ENCODE results near the gene ENKD1.
"Not testable (repeated sequence)": the region's sequence is repeated elsewhere in the genome, so short reads cannot be mapped to it uniquely, and the experiment has no call there.

ENKD1 gene

DNA sequence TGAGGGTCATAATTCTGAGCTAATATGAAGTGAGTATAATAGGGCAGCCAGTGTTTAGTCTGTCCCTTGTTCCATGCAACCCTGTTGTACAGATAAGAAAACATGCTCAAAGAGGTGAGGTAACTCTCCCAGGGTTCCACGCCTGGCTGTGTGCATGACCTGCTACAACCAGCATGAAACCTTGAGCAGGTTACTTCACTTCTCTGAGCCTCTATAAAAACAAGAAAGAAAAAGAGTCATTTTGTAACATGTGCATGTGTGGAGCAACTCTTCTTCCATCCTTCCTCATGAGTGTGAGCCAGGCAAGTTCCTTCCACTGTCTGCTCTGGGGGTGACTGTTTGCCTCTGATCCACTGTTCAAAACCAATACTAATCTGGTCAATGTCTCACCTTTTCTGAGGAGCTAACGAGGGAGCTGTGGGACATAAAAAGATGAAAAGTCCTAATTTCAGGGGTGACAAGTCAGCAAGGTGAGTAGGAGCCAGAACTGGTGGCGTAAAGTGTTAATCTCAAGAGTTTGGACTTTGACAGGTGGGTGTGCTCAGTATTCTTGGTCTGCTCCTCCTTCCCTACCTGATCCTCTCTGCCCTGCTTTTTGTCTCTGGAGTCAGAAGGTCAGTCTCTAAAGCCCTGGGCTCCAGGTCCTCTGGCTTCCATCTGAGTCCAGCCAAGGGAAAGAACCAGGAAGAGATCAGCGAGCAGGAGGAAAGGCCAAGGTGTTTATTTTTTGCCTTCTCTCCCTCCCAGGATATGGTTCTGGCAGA, 31.1 kb upstream of the ENKD1 start:
- TF ChIP-seq ZNF274 (IDR thresholded peaks at IDR 0.05; ENCODE audit: low read depth, low read length) = no peak
- no peak overlapping the region for H3K4me3 ChIP-seq (ENCODE audit: low read length)

- no peak overlapping the region for H3K4me3 ChIP-seq (ENCODE audit: low read length)
- no peak for TF ChIP-seq ZNF274 (IDR thresholded peaks at IDR 0.05; ENCODE audit: low read depth, low read length)
Observed at GRCh38 chr16:67694611-67695010, 28.1 kb upstream of the ENKD1 start.

DNA sequence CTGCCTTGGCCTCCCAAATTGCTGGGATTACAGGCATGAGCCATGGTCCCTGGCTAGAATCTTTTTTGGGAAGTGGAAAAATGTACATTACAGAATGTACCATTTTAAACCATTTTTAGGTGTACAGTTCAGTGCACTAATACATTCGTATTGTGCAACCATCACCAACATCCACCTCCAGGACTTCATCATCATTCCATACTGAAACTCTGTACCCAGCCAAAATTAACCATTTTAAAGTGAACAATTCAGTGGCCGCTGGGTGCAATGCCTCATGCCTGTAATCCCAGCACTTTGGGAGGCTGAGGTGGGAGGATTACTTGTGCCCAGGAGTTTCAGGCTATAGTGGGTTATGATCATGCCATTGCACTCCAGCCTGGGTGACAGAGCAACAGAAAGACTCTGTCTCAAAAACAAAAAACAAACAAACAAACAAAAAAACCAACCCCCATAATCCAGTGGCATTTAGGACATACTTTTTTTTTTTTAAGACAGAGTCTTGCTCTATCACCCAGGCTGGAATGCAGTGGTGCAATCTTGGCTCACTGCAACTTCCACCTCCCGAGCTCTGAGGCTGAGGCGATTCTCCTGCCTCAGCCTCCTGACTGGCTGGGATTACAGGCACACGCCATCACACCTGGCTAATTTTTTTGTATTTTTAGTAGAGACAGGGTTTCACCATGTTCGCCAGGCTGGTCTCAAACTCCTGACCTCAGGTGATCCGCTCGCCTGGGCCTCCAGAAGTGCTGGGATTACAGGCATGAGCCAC, 27.2 kb upstream of the ENKD1 start:
- H3K4me3 ChIP-seq (ENCODE audit: low read length) = not testable (repeated sequence)

GRCh38 chr16:67685388-67686112, 19.0 kb upstream of the ENKD1 start:
- TF ChIP-seq ZNF274 (IDR thresholded peaks at IDR 0.05; ENCODE audit: low read depth, low read length) = no peak
- no peak overlapping the region for H3K4me3 ChIP-seq (ENCODE audit: low read length)

GRCh38 chr16:67683767-67684166, 17.2 kb upstream of the ENKD1 start:
- TF ChIP-seq ZNF274 (IDR thresholded peaks at IDR 0.05; ENCODE audit: low read depth, low read length) = no peak
- no peak overlapping the region for H3K4me3 ChIP-seq (ENCODE audit: low read length)

DNA sequence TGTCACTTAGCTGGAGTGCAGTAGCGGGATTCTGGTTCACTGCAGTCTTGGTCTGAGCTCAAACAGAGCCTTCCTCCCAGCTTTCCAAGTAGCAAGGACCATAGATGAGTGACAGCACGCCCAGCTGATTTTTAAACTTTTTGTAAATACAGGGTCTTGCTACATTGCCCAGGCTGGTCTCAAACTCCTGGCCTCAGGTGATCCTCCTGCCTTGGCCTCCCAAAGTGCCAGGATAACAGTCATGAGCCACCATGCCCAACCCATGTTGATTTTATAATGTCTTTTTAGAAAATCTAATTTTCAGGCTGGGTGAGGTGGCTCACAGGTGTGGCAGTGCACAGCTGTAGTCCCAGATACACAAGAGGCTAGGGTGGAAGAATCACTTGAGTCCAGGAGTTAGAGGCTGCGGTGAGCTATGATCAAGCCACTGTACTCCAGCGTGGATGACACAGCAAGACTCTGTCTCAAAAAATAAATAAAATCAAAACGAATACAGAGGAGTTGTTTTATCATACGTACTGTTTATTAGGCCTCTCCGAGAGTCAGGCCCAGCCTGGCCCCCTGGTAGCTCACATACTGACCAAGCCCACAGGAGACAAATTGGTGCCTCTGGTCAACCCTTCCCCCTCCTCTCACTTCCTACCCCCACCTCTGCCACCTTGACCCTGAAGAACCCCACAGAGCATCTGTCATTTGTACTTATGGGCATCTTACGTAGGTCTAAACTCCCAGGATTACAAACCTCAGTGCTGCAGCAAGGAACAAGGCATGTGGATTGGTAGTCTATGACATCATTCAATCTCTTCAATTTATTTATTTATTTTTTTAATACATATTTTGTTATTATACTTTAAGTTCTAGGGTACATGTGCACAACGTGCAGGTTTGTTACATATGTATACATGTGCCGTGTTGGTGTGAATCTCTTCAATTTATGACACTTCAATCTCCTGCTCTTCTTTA, 13.7 kb upstream of the ENKD1 start:
- TF ChIP-seq ZNF274 (IDR thresholded peaks at IDR 0.05; ENCODE audit: low read depth, low read length) = no peak
- H3K4me3 ChIP-seq (ENCODE audit: low read length) = no peak overlapping the region

DNA sequence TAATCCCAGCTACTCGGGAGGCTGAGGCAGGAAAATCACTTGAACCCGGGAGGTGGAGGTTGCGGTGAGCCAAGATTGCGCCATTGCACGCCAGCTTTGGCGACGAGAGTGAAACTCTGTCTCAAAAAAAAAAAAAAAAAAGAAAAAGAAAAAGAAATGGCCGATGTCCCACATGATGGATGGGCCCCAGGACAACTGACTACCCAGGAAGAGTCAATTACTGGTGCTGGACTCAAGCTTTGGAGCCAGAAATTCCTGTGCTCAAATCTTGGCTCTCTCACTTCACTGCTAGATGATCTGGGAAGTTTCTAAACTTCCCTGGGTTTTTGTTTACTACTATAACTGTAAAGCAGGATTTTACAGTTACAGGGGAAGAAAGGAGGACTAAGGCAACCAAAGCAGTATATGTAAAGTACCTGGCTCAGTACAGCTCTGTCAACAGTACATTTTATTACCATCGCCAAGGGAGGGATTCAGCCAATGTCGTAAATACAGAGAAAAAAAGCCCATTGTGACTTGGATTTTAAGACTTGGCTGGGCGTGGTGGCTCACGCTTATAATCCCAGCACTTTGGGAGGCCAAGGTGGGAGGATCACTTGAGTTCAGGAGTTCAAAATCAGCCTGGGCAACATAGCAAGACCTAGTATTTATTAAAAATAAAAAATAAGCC, 11.9 kb upstream of the ENKD1 start:
- no peak overlapping the region for H3K4me3 ChIP-seq (ENCODE audit: low read length)
- no peak for TF ChIP-seq ZNF274 (IDR thresholded peaks at IDR 0.05; ENCODE audit: low read depth, low read length)

DNA sequence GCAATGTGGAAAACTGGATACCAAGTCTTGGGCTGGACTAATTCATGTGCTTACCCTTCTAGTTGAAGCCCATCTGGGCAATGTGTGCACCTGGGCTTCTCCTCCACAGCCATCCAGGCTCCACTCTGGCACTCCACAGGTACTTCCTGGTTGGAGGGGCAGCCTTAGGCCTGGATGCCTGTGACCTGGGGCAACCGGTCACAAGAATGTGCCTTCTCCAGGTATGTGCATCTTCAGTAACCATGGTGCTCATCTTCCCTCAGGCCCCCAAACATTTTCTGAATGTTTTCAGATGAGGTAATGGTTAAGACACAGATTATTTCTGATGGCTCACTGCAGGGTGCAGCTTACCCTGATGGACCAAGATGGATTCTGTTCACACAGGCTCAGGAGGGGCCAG, 11.2 kb upstream of the ENKD1 start:
- TF ChIP-seq ZNF274 (IDR thresholded peaks at IDR 0.05; ENCODE audit: low read depth, low read length) = no peak
- H3K4me3 ChIP-seq (ENCODE audit: low read length) = no peak overlapping the region

- TF ChIP-seq ZNF274 (IDR thresholded peaks at IDR 0.05; ENCODE audit: low read depth, low read length) = no peak
- H3K4me3 ChIP-seq (ENCODE audit: low read length) = no peak overlapping the region
Observed at GRCh38 chr16:67676939-67677338, 10.4 kb upstream of the ENKD1 start.

DNA sequence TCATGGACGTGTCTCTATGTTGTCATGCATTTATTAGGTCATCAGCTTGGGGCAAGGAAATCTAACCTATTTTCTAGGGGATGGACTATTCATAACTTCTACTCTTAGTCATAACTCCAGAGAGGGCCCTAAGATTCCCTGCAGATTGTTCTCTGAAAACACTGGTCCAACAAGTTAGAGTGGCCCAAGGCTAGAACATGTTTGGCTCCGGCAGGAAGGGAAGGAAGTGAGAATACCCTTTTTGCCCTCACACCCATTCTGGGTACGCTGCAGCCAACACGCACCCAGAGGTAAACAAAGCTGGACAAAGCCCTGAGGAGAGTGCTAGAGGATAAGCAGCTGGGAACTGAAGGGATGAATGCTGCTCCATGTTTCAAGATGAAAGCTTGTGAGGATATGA, 10.0 kb upstream of the ENKD1 start:
- no peak overlapping the region for H3K4me3 ChIP-seq (ENCODE audit: low read length)
- TF ChIP-seq ZNF274 (IDR thresholded peaks at IDR 0.05; ENCODE audit: low read depth, low read length) = no peak

- H3K4me3 ChIP-seq (ENCODE audit: low read length) = no peak overlapping the region
- TF ChIP-seq ZNF274 (IDR thresholded peaks at IDR 0.05; ENCODE audit: low read depth, low read length) = no peak
Observed at GRCh38 chr16:67675999-67676398, 9.4 kb upstream of the ENKD1 start.

DNA sequence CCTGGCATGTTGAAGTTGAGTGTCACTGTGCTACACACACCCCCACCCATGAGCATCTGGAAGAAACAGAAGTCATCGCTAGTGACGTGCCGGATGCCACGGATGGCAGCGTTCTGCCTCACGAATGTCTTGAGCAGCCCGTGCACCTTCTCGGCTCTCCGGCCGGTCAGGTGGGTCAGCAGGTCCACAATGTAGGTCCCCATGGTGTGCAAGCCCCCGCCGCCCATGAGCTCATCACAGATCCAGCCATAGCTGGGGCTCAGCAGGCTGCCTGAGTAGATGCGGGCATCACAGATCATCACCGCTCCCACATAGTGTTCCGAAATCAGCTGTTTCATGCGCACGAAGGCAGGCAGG, 9.0 kb upstream of the ENKD1 start:
- TF ChIP-seq ZNF274 (IDR thresholded peaks at IDR 0.05; ENCODE audit: low read depth, low read length) = no peak
- H3K4me3 ChIP-seq (ENCODE audit: low read length) = no peak overlapping the region

DNA sequence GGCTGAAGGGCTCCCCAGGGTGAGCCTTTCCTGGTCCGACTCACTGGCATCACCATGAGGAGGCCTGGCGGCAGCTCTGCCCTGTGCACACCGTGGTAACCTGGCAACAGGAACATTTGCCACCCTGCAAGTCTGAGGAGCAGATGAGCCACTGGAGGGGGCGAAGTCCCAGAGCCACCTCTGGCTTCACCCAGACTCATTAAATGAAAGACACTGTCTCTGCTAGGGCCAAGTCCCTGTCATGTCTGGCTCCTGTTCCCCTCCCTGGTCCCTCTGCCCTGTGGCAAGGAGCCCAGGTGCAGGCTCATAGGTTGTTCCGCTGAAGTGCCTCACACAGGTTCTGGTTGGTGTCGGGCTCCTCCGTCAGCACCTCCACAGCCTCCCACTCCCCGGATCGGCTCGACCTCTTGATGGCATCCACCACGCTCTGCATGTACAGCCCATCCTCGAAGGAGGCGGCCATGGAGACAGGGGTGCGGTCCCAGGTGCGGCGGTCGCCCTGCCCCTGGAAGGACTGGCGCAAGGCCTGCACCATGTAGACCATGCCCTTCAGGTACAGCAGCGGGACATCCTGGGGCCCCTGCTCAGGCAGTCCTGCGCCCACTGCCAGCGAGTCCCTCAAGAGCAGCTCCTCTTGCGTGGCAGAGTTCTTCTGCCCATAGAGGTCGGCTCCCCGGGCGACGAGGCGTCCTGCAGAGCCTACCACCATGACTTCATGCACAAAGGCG, 8.5 kb upstream of the ENKD1 start:
- TF ChIP-seq ZNF274 (IDR thresholded peaks at IDR 0.05; ENCODE audit: low read depth, low read length) = no peak
- no peak overlapping the region for H3K4me3 ChIP-seq (ENCODE audit: low read length)
